ENCODE data around the gene PASD1. TPM values are rescaled to one million over a fixed set of nuclear protein-coding genes. Genes with fewer than 3 reads are reported as not detected.
A peak's percentile ranks its signal among the peaks of the same experiment; 100 is the strongest.

PASD1 gene
- total RNA-seq, 1 donor = not detected

- no peak overlapping the region for H3K4me3 ChIP-seq (ENCODE audit: low read depth, low read length)
- DNase-seq (ENCODE audit: low read depth) = no peak
- TF ChIP-seq CTCF (IDR thresholded peaks at IDR 0.05; ENCODE audit: insufficient read depth, low read depth, low read length) = no peak
Measured at GRCh38 chrX:151708821-151709220, 145.3 kb downstream of the PASD1 start.

GRCh38 chrX:151710457-151710856 is 147.0 kb downstream of the PASD1 start:
- DNase-seq (ENCODE audit: low read depth) = no peak
- no peak for TF ChIP-seq CTCF (IDR thresholded peaks at IDR 0.05; ENCODE audit: insufficient read depth, low read depth, low read length)
- H3K4me3 ChIP-seq (ENCODE audit: low read depth, low read length) = no peak overlapping the region

GRCh38 chrX:151711154-151711553 is 147.7 kb downstream of the PASD1 start:
- TF ChIP-seq CTCF (IDR thresholded peaks at IDR 0.05; ENCODE audit: insufficient read depth, low read depth, low read length) = no peak

GRCh38 chrX:151711787-151712186 is 148.3 kb downstream of the PASD1 start:
- TF ChIP-seq CTCF (IDR thresholded peaks at IDR 0.05; ENCODE audit: insufficient read depth, low read depth, low read length) = no peak
- DNase-seq (ENCODE audit: low read depth) = no peak

More at GRCh38 chrX:151711154-151711553, 147.7 kb downstream of the PASD1 start:
- no peak for DNase-seq (ENCODE audit: low read depth)
- H3K4me3 ChIP-seq (ENCODE audit: low read depth, low read length) = no peak overlapping the region

GRCh38 chrX:151712253-151712652 is 148.8 kb downstream of the PASD1 start:
- H3K4me3 ChIP-seq (ENCODE audit: low read depth, low read length) = no peak overlapping the region
- DNase-seq (ENCODE audit: low read depth) = no peak
- no peak for TF ChIP-seq CTCF (IDR thresholded peaks at IDR 0.05; ENCODE audit: insufficient read depth, low read depth, low read length)

More at GRCh38 chrX:151711787-151712186, 148.3 kb downstream of the PASD1 start:
- H3K4me3 ChIP-seq (ENCODE audit: low read depth, low read length) = no peak overlapping the region

GRCh38 chrX:151713849-151714248 is 150.4 kb downstream of the PASD1 start:
- H3K4me3 ChIP-seq (ENCODE audit: low read depth, low read length) = no peak overlapping the region
- TF ChIP-seq CTCF (IDR thresholded peaks at IDR 0.05; ENCODE audit: insufficient read depth, low read depth, low read length) = peak; percentile 38
- DNase-seq (ENCODE audit: low read depth) = peak; percentile 1

GRCh38 chrX:151714362-151714761 is 150.9 kb downstream of the PASD1 start:
- TF ChIP-seq CTCF (IDR thresholded peaks at IDR 0.05; ENCODE audit: insufficient read depth, low read depth, low read length) = no peak
- no peak for DNase-seq (ENCODE audit: low read depth)
- no peak overlapping the region for H3K4me3 ChIP-seq (ENCODE audit: low read depth, low read length)

Measured in fibroblast of villous mesenchyme (primary cell).